GM21526 (cell line): ENCODE measurements around the gene PDE4C.
A peak's percentile ranks its signal among the peaks of the same experiment; 100 is the strongest.

Experiments
- ATAC-seq: cut with Tn5 transposase; IDR thresholded peaks from one replicate; pipeline ENCODE4 v1.9.1; 2021; ENCODE audit warnings: moderate library complexity; ENCODE audit not compliant: unreplicated experiment, low FRiP score

The PDE4C gene

GRCh38 chr19:18202778-18203407, 23.3 kb downstream of the PDE4C start:
- no peak for ATAC-seq

GRCh38 chr19:18202397-18202777, 23.9 kb downstream of the PDE4C start:
- no peak for ATAC-seq

- no peak for ATAC-seq
Observed at GRCh38 chr19:18198374-18198773, 27.9 kb downstream of the PDE4C start.

- ATAC-seq: no peak
Observed at GRCh38 chr19:18197941-18198340, 28.3 kb downstream of the PDE4C start.

GRCh38 chr19:18197306-18197705, 28.9 kb downstream of the PDE4C start:
- no peak for ATAC-seq

- ATAC-seq: no peak
Observed at GRCh38 chr19:18196511-18196845, 29.8 kb downstream of the PDE4C start.

- ATAC-seq: no peak
Observed at GRCh38 chr19:18194554-18195238, 31.5 kb downstream of the PDE4C start.

GRCh38 chr19:18194181-18194530, 32.1 kb downstream of the PDE4C start:
- no peak for ATAC-seq

GRCh38 chr19:18193388-18194180, 32.7 kb downstream of the PDE4C start:
- no peak for ATAC-seq

- ATAC-seq: peak; percentile 64
Observed at GRCh38 chr19:18192673-18193387, 33.4 kb downstream of the PDE4C start, which contains the start of gene MPV17L2. Gene MPV17L2, plus strand, starts transcription at chr19:18193218. Its CDS starts 64 bp downstream, at chr19:18193282.

- ATAC-seq: no peak
Observed at GRCh38 chr19:18191640-18192062, 34.6 kb downstream of the PDE4C start.

- no peak for ATAC-seq
Observed at GRCh38 chr19:18190278-18190677, 36.0 kb downstream of the PDE4C start.

- no peak for ATAC-seq
Observed at GRCh38 chr19:18185538-18185937, 40.7 kb downstream of the PDE4C start.

- ATAC-seq: no peak
Observed at GRCh38 chr19:18183529-18183928, 42.7 kb downstream of the PDE4C start.

- no peak for ATAC-seq
Observed at GRCh38 chr19:18179957-18180356, 46.3 kb downstream of the PDE4C start.

- ATAC-seq: no peak
Observed at GRCh38 chr19:18176367-18177310, 49.6 kb downstream of the PDE4C start.

- no peak for ATAC-seq
Observed at GRCh38 chr19:18174983-18175382, 51.3 kb downstream of the PDE4C start.
